ENCODE data around the gene CYB561. TPM values are rescaled to one million over a fixed set of nuclear protein-coding genes. Genes with fewer than 3 reads are reported as not detected.
A peak's percentile ranks its signal among the peaks of the same experiment; 100 is the strongest.

CYB561 gene, protein sequence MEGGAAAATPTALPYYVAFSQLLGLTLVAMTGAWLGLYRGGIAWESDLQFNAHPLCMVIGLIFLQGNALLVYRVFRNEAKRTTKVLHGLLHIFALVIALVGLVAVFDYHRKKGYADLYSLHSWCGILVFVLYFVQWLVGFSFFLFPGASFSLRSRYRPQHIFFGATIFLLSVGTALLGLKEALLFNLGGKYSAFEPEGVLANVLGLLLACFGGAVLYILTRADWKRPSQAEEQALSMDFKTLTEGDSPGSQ
- total RNA-seq (71.1 and 72.4 TPM in 2 replicates), polyA plus RNA-seq (34.9 and 45.1 TPM in 2 replicates), polyA minus RNA-seq (68.6 and 78.0 TPM in 2 replicates), Bru-seq, nascent RNA (percentile 69 among the genes with signal in this experiment), BruChase-seq, experiment 1, labeled RNA remaining after a 6-hour chase (percentile 94 among the genes with signal in this experiment), BruChase-seq, experiment 2, labeled RNA remaining after a 2-hour chase (percentile 87 among the genes with signal in this experiment)
- polyA plus RNA-seq (2011; cell fraction: cytosol; rRNA removed) = 24.4 and 30.5 TPM in 2 replicates
- polyA plus RNA-seq (2011; cell fraction: nucleus; rRNA removed) = 61.1 and 63.6 TPM in 2 replicates
- 22.3 and 28.9 TPM in 2 replicates for polyA plus RNA-seq (2012)
- 21.5 TPM for polyA minus RNA-seq (2011; cell fraction: cytosol; rRNA and poly(A)+ RNA removed)
- 21.5 and 39.9 TPM in 2 replicates for polyA minus RNA-seq (2011; cell fraction: nucleus; rRNA and poly(A)+ RNA removed)
- long read RNA-seq, transcript CYB561-203 (6 exons, 3,151 nt) = minor isoform, 8 of 95 reads
- long read RNA-seq, transcript CYB561-201 (6 exons, 3,001 nt) = major isoform, 30 of 95 reads
- long read RNA-seq, partial matches to known transcripts = 2 of 95 reads
- long read RNA-seq, other reads (novel, unspliced or antisense) = 45 of 95 reads

DNA sequence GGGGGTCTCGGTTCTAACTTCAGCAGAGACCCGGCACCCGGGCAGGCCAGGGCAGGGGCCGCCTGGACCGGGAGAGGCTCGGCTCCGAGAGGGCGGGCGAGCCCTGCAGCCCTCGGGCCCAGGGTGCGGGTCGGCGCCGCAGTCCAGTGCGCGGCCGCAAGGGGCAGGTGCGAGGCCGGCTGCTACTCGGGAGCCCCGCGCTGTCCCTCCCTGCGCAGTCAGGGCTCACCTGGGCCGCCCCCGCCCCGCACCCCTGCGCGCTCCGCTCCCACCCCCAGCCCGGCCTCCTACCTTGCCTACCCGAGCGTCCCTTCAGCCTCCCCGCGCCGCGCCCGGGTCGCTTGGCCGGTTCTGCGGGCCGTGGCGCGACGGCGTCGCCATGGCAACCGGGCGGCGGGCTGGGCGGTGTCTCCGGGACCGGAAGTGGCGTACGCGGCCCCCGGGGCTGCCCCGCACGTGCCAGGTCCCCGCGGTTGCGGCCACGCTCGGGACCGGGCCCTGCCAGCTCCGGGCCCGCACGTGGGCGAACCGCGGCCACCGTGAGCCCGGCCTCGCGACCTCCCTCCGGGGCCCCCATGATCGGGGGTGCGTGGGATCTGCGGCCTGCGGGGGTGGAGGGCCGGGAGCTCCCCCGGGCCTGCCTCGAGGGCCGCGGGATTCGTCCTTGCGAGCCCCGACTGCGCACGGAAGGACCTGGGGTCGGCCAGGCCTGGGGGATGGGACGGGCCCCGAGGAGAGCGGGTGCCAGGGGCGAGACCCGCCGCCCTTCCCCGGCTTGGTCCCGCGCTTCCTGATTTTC, at the start of gene CYB561:
TSS of gene CYB561 (minus strand) at position 353 of the 799 bp plus-strand sequence. CDS start 8,759 bp downstream, outside the sequence.
- no peaks in the 10 kb centered on the region for H3K9me1 ChIP-seq (replicated peaks; ENCODE audit: control insufficient read depth, extremely low read depth, insufficient read depth, low read length)
- no peaks in the 10 kb centered on the region for H3K27me3 ChIP-seq (ENCODE audit: control insufficient read depth in 2 of 2, insufficient read depth in 2 of 2, low read length in 2 of 2)
- ChIA-PET CTCF (interaction anchor here (0.9 to 7.4 kb wide), 9 partner anchors 8 to 165 kb away, joined by 3 to 134 read pairs (median 6); partner anchors contain the start of gene ACE), POLR2A (interaction anchor here (1.0 to 2.2 kb wide), 6 partner anchors 13 to 176 kb away, joined by 3 to 13 read pairs (median 4); partner anchors contain the start of genes ACE and MAP3K3)
- peaks cover 41% of the 10 kb centered on the region for H3K4me1 ChIP-seq (ENCODE audit: control insufficient read depth, extremely low read depth, insufficient read depth, low read length)
- peak; percentile 63 for DNase-seq (ENCODE audit: low read depth, low spot score)
- FAIRE-seq = peak; percentile 67
- H3K4me2 ChIP-seq (ENCODE audit: insufficient read depth, low read length) = peak within 1 kb of the TSS; percentile 54
- TSS peak; percentile 2 for BruUV-seq (replicated peaks)
- H3K9me3 ChIP-seq (replicated peaks; ENCODE audit: control insufficient read depth, insufficient read depth, low read length) = no peaks in the 10 kb centered on the region
- peak within 1 kb of the TSS; percentile 92 for H3K9ac ChIP-seq (replicated peaks; ENCODE audit: extremely low read depth, insufficient read depth, low read length)
- no peaks in the 10 kb centered on the region for H4K20me1 ChIP-seq (replicated peaks; ENCODE audit: control insufficient read depth, extremely low read depth, insufficient read depth, low read length)
- H3K79me2 ChIP-seq (ENCODE audit: control insufficient read depth, insufficient read depth, low read length) = no peaks in the 10 kb centered on the region
- intact Hi-C loops (cut with micrococcal nuclease) (loop anchor here (2.0 kb wide), 2 partner anchors 105 to 381 kb away; partner anchors contain the start of genes DCAF7, FTSJ3 and PSMC5), dilution Hi-C loops (cut with MboI; ENCODE audit: extremely low pct_ligation_motif_present, low sequenced_read_pairs) (no loop called here)
- peak within 1 kb of the TSS; percentile 2 to 49 (median 44) for H3K4me3 ChIP-seq (replicated peaks in 1 of 3; ENCODE audit: insufficient read depth in 1 of 3, low read depth in 1 of 3, low read length in 3 of 3)
- peak within 1 kb of the TSS; percentile 80 for H3K27ac ChIP-seq (ENCODE audit: insufficient read depth, low read depth, low read length)
- H2AFZ ChIP-seq (ENCODE audit: low read depth, low read length) = peak within 1 kb of the TSS; percentile 16
- TF ChIP-seq EZH2 (IDR thresholded peaks at IDR 0.05; ENCODE audit: borderline replicate concordance, low read depth, low read length, severe bottlenecking) (no peak), GATA2 (IDR thresholded peaks at IDR 0.05; ENCODE audit: insufficient read depth, insufficient read length, low read depth, low read length) (no peak), JUN (IDR thresholded peaks at IDR 0.05; ENCODE audit: borderline replicate concordance, insufficient read depth, insufficient read length, low read depth) (no peak), POLR2A (IDR thresholded peaks at IDR 0.05; ENCODE audit: low read depth, low read length) (no peak), POLR2AphosphoS5 (IDR thresholded peaks at IDR 0.05; ENCODE audit: insufficient read depth, low read depth, low read length) (peak; percentile 54), MYC (IDR thresholded peaks at IDR 0.05; ENCODE audit: low read depth, low read length) (no peak), FOS (IDR thresholded peaks at IDR 0.05; ENCODE audit: borderline replicate concordance, insufficient read depth, low read length) (no peak)
- TF ChIP-seq, protein P1, sequence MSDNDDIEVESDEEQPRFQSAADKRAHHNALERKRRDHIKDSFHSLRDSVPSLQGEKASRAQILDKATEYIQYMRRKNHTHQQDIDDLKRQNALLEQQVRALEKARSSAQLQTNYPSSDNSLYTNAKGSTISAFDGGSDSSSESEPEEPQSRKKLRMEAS (IDR thresholded peaks at IDR 0.05; ENCODE audit: insufficient read depth, insufficient read length) = peak; percentile 54
- TF ChIP-seq, protein P2, sequence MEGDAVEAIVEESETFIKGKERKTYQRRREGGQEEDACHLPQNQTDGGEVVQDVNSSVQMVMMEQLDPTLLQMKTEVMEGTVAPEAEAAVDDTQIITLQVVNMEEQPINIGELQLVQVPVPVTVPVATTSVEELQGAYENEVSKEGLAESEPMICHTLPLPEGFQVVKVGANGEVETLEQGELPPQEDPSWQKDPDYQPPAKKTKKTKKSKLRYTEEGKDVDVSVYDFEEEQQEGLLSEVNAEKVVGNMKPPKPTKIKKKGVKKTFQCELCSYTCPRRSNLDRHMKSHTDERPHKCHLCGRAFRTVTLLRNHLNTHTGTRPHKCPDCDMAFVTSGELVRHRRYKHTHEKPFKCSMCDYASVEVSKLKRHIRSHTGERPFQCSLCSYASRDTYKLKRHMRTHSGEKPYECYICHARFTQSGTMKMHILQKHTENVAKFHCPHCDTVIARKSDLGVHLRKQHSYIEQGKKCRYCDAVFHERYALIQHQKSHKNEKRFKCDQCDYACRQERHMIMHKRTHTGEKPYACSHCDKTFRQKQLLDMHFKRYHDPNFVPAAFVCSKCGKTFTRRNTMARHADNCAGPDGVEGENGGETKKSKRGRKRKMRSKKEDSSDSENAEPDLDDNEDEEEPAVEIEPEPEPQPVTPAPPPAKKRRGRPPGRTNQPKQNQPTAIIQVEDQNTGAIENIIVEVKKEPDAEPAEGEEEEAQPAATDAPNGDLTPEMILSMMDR (IDR thresholded peaks at IDR 0.05; ENCODE audit: extremely low read depth in 1 of 2, insufficient read depth in 1 of 2, low read depth in 1 of 2, low read length in 2 of 2) = peak; percentile 29 to 61
- no peaks in the 10 kb centered on the region for H3K36me3 ChIP-seq (ENCODE audit: control insufficient read depth in 2 of 2, extremely low read depth in 1 of 2, insufficient read depth in 2 of 2, low read length in 2 of 2)

Data from endothelial cell of umbilical vein (primary cell).